HTR-8/SVneo (cell line): ENCODE measurements around the gene KMT5C.
A peak's percentile ranks its signal among the peaks of the same experiment; 100 is the strongest.

Experiments
- DNase-seq: peaks from one replicate; pipeline ENCODE4 v3.0.0; 2011; ENCODE audit warnings: low spot score, mixed read lengths; ENCODE audit not compliant: insufficient read length
- FAIRE-seq: peaks from 2 replicates; lab custom pipeline; 2011; peaks lifted over from hg19 to GRCh38; lab: Jason Lieb, UNC

Gene KMT5C

DNA sequence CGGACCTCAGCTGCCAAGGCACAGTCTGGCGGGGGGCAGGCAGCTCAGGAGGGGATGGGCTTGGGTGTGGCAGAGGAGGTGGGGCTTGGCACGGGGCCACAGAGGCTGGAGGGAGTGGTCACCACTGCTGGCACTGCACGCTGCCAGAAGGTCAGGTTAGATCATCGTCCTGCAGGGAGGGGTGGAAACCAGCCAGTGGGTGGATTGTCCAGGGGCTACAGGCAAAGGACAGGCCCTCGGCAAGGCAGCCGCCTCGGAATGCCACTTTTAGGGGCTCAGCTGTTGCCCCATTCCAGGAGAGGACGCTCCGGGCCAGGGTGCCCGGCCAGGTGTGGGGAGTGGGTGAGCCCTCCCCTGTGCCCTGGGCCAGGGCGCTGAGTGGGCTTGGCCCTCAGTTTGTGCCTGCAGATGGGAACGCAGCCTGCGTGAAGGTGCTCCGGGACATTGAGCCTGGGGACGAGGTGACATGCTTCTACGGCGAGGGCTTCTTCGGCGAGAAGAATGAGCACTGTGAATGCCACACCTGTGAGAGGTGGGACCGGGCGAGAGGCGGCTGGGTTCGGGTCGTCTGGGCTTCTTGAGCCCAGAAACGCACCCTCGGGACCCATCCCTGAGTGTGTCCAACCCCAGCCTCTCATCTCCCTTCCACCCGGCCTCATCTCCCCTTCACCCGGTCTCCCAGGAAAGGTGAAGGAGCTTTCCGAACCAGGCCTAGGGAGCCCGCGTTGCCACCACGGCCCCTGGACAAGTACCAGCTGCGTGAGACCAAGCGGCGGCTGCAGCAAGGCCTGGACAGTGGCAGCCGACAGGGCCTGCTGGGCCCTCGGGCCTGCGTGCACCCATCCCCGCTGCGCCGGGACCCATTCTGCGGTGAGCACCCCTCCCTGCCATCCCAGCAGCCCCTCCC, 6.4 kb downstream of the KMT5C start:
- FAIRE-seq: no peak
- DNase-seq: no peak

DNA sequence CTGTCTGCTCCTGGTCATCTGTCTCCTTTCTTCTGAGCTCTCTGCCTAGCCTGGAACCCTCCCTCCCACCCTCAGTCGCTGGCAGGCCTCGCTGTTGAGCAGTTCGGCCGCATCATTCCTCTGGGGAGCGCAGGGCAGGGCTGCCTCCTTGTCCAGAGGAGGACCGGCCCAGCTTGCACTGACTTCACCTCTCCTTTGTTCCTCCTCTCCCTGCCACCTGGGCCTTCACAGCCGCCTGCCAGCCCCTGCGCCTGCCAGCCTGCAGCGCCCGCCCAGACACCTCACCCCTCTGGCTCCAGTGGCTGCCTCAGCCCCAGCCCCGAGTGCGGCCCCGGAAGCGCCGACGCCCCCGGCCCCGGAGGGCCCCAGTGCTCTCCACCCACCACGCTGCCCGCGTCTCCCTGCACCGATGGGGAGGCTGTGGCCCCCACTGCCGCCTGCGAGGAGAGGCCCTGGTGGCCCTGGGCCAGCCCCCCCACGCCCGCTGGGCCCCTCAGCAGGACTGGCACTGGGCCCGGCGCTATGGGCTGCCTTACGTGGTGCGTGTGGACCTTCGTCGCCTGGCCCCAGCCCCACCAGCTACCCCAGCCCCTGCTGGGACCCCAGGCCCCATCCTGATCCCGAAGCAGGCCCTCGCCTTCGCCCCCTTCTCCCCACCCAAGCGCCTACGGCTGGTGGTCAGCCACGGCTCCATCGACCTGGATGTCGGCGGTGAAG, 7.2 kb downstream of the KMT5C start:
- FAIRE-seq: no peak
- DNase-seq: no peak

DNA sequence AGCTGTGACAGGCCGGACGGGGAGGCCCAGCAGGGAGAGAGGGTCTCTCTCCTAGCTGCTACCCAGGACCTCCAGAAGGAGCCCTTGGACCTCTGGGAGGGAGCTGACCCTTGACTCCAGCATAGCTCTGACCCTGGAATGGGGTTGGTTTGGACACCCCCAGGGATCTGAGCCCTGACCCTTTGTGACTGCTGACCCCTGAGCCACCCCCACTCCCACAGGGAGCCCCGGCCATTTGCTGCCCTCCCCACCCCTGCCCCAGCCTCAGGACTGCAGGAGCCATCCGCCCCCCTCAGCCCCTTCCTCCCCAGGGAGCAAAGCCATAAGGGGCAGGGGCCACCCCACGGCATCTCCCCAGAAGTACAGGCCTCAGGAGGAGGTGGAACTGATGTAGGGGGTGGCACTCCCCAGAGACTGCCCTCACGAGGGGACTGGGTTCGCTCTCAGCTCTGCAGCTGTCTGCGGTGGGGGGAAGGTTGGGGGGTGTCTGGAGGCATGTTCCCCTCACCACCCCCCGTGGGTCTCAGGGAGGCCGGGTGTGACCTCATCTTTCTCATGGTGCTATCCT, 7.8 kb downstream of the KMT5C start:
- no peak for FAIRE-seq
- no peak for DNase-seq

- FAIRE-seq: no peak
- DNase-seq: no peak
Observed at GRCh38 chr19:55348317-55349034, 8.8 kb downstream of the KMT5C start.

DNA sequence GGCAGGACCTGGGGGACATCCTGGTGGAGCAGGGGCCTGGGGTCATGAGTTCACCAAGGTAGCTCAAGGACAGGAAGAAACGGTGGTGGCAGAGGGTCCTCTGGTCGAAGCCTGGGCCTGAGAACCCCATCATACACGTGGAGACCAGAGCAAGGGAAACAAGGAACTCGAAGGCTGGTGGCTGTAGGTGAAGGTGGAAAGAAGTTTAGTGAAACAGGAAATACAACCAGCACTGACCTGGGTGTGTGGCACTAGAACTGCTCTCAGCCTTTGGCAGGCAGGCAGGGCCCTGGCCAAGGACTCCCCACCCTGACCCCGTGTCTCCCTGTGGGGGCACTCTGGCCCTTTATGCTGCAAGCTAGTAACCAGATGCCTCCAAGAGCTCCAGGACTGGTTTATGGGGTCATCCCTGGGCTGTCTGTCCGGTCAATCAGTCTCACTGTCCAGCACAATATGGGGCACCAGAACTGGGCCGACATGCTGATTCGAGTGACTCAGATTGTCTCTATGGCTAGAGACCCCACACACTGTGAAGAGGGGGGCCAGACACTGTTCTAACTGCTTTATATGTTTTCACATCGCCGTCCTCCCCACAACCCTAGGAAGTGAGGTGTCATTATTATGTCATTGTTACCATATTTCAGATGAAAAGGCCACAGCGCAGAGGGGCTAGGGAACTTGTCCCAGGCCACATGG, 11.1 kb downstream of the KMT5C start:
- no peak for DNase-seq
- FAIRE-seq: no peak

DNA sequence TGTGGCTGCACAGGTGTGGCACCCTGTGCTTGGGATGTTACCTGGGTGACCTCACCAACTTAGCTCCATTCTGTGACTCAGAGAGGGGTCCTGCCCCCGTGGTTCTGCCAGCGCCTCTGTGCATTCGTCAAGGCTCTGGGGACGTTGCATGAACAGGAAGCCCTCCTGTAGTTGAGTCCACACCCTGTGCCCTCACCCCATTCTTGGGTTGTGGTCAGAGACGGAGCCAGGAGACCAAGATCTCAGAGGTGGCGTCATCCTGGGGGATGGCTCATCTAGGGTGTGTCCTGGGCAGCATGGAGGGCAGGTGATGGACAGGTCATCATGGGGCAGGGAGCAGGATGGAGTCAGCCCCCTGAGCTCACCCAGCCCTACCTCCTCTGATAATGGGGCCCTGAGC, 12.4 kb downstream of the KMT5C start:
- DNase-seq: no peak
- FAIRE-seq: no peak

- DNase-seq (no peak), FAIRE-seq (no peak)
Observed at GRCh38 chr19:55352549-55353145, 13.0 kb downstream of the KMT5C start.

DNA sequence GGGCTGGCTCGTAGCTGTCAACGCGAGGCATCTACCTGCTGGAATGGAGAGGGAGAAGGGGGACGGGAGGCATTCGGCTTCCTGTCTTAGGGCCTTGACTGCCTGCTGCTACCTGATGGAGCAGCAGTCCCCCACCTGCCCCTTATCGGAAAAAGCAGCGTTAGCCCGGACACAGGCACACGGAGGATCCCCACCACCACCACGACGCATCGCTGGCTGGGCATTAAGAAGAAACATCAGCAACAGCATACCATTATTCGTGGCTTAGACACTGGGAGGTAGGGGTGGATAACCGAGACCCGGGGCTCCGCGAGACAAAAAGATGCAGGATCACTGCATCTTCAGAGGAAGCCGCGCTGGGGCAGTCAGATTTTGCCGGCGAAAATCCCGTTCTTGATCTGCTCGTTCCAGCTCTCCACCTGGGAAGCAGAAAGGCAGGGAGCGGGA, 13.7 kb downstream of the KMT5C start:
- FAIRE-seq (peak; percentile 44), DNase-seq (no peak)

GRCh38 chr19:55353803-55354697, 14.4 kb downstream of the KMT5C start:
- FAIRE-seq (peak; percentile 90), DNase-seq (peak; percentile 70)

GRCh38 chr19:55354698-55355212, 15.1 kb downstream of the KMT5C start, which contains the start of gene COX6B2:
COX6B2 (minus strand) TSS chr19:55354719; CDS start chr19:55354521, 198 bp downstream.
- FAIRE-seq: no peak
- DNase-seq: no peak

DNA sequence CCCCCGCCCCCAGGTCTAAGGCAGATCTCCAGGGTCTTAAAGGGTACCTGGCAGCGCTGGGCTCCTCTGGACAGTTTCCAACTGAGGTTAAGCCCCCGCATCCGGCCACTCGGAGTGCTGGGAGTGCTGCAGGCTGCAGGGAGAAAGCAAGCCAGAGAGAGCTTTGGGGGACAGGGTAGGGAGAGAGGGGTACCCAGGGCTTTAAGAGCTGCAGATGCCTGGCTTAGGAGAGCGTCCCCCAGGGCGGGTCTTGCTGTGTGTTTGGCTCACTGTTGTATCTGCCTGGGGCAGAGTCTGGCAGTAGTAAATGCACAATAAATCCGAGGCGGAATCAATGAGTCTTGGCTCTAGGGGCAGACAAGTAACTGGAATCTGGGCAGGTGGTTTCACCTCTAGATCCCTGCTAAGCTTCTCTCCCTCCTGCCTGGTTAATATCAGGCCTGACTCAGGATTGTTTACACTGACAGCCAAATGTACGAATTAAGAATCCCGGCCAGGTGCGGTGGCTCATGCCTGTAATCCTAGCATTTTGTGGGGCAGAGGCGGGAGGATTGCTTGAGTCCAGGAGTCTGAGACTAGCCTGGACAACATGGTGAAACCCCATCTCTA, 15.6 kb downstream of the KMT5C start:
- DNase-seq (no peak), FAIRE-seq (no peak)

- FAIRE-seq: no peak
- DNase-seq: no peak
Observed at GRCh38 chr19:55358493-55358892, 18.8 kb downstream of the KMT5C start.

- FAIRE-seq (no peak), DNase-seq (no peak)
Observed at GRCh38 chr19:55358943-55359908, 19.6 kb downstream of the KMT5C start.

DNA sequence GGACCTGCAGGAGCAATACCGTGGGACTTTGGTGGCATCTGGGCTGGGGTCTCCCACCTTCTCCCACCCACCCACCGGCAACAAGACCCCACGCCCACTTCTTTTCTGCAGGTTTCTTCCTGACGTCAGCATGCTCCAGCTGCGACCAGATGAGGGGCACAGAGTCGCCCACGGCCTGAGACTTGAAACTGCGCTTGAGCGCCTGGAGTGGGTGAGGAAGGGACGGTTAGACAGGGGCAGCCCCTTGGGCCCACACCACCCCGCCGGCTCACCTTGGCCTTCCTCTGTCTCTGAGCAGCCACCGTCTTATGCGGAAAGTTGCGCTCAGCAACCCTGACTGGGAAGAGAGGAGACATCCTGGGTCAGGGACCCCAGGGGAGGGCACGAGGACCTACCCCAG, 21.2 kb downstream of the KMT5C start:
- FAIRE-seq: no peak

DNA sequence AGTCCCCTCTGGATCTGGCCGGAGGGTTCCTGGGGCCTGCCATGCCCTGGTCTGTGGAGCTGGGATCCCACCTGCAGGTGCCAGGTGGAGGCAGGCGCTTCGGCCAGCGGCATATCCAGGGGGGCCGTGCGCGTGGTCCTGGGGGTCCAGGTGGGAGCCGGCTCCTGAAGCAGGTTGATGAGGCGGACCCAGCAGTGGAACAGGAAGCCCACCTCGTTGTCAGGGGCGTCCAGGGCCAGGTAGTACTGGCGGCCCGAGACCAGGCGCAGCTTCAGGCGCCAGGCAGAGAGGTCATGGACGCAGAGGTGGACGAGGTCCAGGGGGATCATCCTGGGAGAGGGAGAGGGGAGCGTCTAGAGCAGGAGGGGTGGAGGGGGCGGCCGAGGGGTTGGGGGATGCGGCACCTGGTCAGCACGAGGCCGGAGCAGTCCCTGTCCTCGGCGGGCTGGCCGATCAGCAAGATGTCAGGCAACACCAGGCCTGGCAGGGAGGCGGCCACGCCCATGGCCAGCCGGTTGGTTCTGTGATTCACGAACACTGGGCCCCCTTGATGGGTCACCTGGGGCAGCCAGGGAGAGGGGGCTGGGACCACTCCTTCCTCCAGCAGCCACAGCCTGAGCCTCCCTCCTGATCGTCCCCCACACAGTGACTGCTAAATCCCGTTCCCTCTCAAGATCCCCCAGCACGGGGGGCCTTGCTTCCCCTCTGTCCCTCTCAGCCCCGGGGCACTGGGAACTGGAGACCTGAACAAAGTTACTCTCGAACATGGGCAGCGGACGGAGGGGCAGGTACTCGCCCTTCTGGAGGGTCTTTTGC, 22.7 kb downstream of the KMT5C start:
- no peak for FAIRE-seq
- no peak for DNase-seq

More for the DNA sequence above, 21.2 kb downstream of the KMT5C start:
- no peak for DNase-seq
